LNCAP (cell line): ENCODE results near the gene ZSWIM3.

ENCODE experiments used
- CTCF ChIP-seq: fragments of 450-650 bp; IDR thresholded peaks from 2 replicates; pipeline ENCODE4 v1.5.1; 2017; ENCODE audit warnings: mild to moderate bottlenecking

The ZSWIM3 gene

GRCh38 chr20:45925821-45926506 is 68.5 kb downstream of the ZSWIM3 start:
- no peak for TF ChIP-seq CTCF

GRCh38 chr20:45926731-45927070 is 69.3 kb downstream of the ZSWIM3 start:
- TF ChIP-seq CTCF, result no peak

GRCh38 chr20:45927071-45927878 is 69.9 kb downstream of the ZSWIM3 start:
- TF ChIP-seq CTCF, result no peak
